Heart right ventricle (tissue), 16 donors: ENCODE data around the gene WNT8A. TPM values are rescaled to one million over a fixed set of nuclear protein-coding genes. Genes with fewer than 3 reads are reported as not detected.
"Not testable (repeated sequence)": the region's sequence is repeated elsewhere in the genome, so short reads cannot be mapped to it uniquely, and the experiment has no call there.

Source experiments
- ATAC-seq, 8 donors: fragments of 200-7000 bp; cut with Tn5 transposase; one replicate each; pipeline ENCODE4 v1.9.1; 2020; ENCODE audit warnings: mild to moderate bottlenecking in 8 of 8, moderate library complexity in 8 of 8, moderate number of reproducible peaks in 1 of 8
- DNase-seq, 2 donors: peaks; one replicate each; pipeline ENCODE4 v3.0.0-alpha.2; 2020
- H3K27ac ChIP-seq, 10 donors: fragments of 200-600 bp; sonication (generic) in 2 of 10; one replicate each; pipeline versions ENCODE4 v1.5.0 to v1.8.0; 2020 to 2022; ENCODE audit warnings: mild to moderate bottlenecking in 3 of 10
- H3K27me3 ChIP-seq, 7 donors: fragments of 200-600 bp; one replicate each; pipeline ENCODE4 v1.8.0; 2021 to 2022; ENCODE audit warnings: mild to moderate bottlenecking in 2 of 7
- H3K36me3 ChIP-seq, 9 donors: fragments of 200-600 bp; sonication (generic) in 1 of 9; one replicate each; pipeline versions ENCODE4 v1.5.0 to v1.8.0; 2020 to 2022; ENCODE audit warnings: mild to moderate bottlenecking in 2 of 9
- H3K4me1 ChIP-seq, 9 donors: fragments of 200-600 bp; sonication (generic) in 1 of 9; one replicate each; pipeline versions ENCODE4 v1.5.0 to v1.8.0; 2020 to 2022; ENCODE audit warnings: mild to moderate bottlenecking in 4 of 9
- H3K4me3 ChIP-seq, 10 donors: fragments of 200-600 bp; sonication (generic) in 2 of 10; one replicate each; pipeline versions ENCODE4 v1.5.0 to v1.8.0; 2020 to 2022; ENCODE audit warnings: mild to moderate bottlenecking in 7 of 10, moderate library complexity in 2 of 10
- H3K9me3 ChIP-seq, 11 donors: fragments of 200-600 bp in 10 of 11; sonication (generic) in 2 of 11; one replicate each; pipeline versions ENCODE4 v1.5.0 to v1.8.0; 2013 to 2022; ENCODE audit warnings: mild to moderate bottlenecking in 2 of 11, control low read depth in 1 of 11, moderate library complexity in 1 of 11
- CTCF ChIP-seq, 9 donors: fragments of 200-600 bp; sonication (generic) in 2 of 9; IDR thresholded peaks; one replicate each; pipeline versions ENCODE4 v1.5.0 to v1.8.0; 2021 to 2022; ENCODE audit warnings: antibody characterized with exemption in 9 of 9, mild to moderate bottlenecking in 5 of 9, moderate library complexity in 1 of 9
- WGBS, 2 donors: extraction: QIAGEN DNeasy Blood & Tissue Kit; methylation state at CpG; one replicate each; pipeline ENCODE4 v1.1.7; 2013; ENCODE audit warnings: inconsistent platforms in 1 of 2; 5-methylcytosine and 5-hydroxymethylcytosine counted together
- intact Hi-C, 10 donors: fragments of 100-400 bp; cut with DNase I; formaldehyde crosslinking; loops; one replicate each; pipeline versions ENCODE4 v1.11.1 to v1.14.2; 2022
- polyA plus RNA-seq, 2 donors: library from polyadenylated mRNA; stranded (reverse); fragments of 200-250 nt; gene quantifications; one replicate each; pipeline ENCODE4 v1.2.3, GENCODE V29; 2013
- total RNA-seq, 10 donors: library from RNA; stranded (reverse); fragmentation: NEBNext Ultra II Directional in 3 of 10; extraction: Animal tissue kit (Norgen Biotek cat#: 25700) in 3 of 10; gene quantifications; one replicate each; pipeline versions ENCODE4 v1.2.1 to v1.2.4, GENCODE V29; 2021 to 2023
- donor health status: Arrhythmogenic right ventricular cardiomyopathy.
- donor health status: ischemic (EF 13 %, LVEDD 7.1; RV severe dilation, severe dysfunction).
- donor health status: healthy with polysubstance abuse.
- donor health status: DM: no; HTN: yes; CAD: no.
- donor health status: DM: no; HTN: no; CAD: no.
- donor health status: ischemic (EF 25% LVEDD 6.9; RV normal size, moderate dysfunction).
- donor health status: ischemic (EF 25% LVEDD 5.7; RV mildly dilated, moderate dysfunction).
- donor health status: healthy.
- donor health status: DM: yes; HTN: yes; CAD: no.
- donor health status: Ischemic cardiomyopathy.
- donor health status: ischemic (EF 35%, LVEDD 5.7; RV mildly dilated, moderate dysfunction).
- donor health status: nonischemic (EF 11% LVEDD 7.7; RV severe dilation, severe dysfunction).
- donor health status: DM: yes; HTN: yes; CAD: no.
- donor health status: PGD.
- donor health status: ischemic (EF 29% LVEDD 5.4; RV normal size, mild dysfunction).
- donor health status: nonischemic (EF 23%, LVEDD 6.1; RV moderate dilation, normal function).

The WNT8A gene
- total and polyA plus RNA-seq, 12 donors: not detected

- no peak overlapping the region for H3K27ac ChIP-seq
- H3K27me3 ChIP-seq: no peaks in the 10 kb centered on the region
- no peak for DNase-seq
- no peak for ATAC-seq
- peak in 7 of 9 donors; percentile 6 to 32 (median 21) for TF ChIP-seq CTCF (IDR thresholded peaks at IDR 0.05)
- no peaks in the 10 kb centered on the region for H3K36me3 ChIP-seq
- H3K4me3 ChIP-seq: no peak overlapping the region
- H3K9me3 ChIP-seq: no peaks in the 10 kb centered on the region
- H3K4me1 ChIP-seq: peaks cover 0 to 6% (median 0%) of the 10 kb centered on the region in 9 donors
- intact Hi-C loops: loop anchor here in 1 of 10 donors (5.0 kb wide), 1 partner anchor 33 kb away; the partner anchor contains the start of gene FAM13B
- WGBS, 2 donors: 64 to 65% methylated on average over 5 of the region's 5 CpGs
Measured at GRCh38 chr5:138065102-138065501, 18.7 kb upstream of the WNT8A start.

- H3K27me3 ChIP-seq: peaks cover 0 to 6% (median 0%) of the 10 kb centered on the region in 7 donors
- no peaks in the 10 kb centered on the region for H3K9me3 ChIP-seq
- H3K4me3 ChIP-seq: no peak overlapping the region
- intact Hi-C loops: loop anchor here in 7 of 10 donors (1.0 to 5.0 kb wide), 4 partner anchors 29 to 36 kb away; partner anchors contain the start of gene FAM13B (in 1 of the 7)
- 90 to 95% methylated on average over 8 of the region's 8 CpGs for WGBS, 2 donors
- H3K27ac ChIP-seq: no peak overlapping the region
- DNase-seq (no peak), ATAC-seq (no peak)
- TF ChIP-seq CTCF (IDR thresholded peaks at IDR 0.05): no peak
- H3K36me3 ChIP-seq: no peaks in the 10 kb centered on the region
- H3K4me1 ChIP-seq: peaks cover 0 to 6% (median 0%) of the 10 kb centered on the region in 9 donors
Measured at GRCh38 chr5:138067945-138068344, 15.9 kb upstream of the WNT8A start.

GRCh38 chr5:138068742-138069600 lies 14.9 kb upstream of the WNT8A start:
- WGBS, 2 donors: 22 to 27% methylated on average over 6 of the region's 6 CpGs
- peaks cover 0 to 11% (median 0%) of the 10 kb centered on the region in 7 donors for H3K27me3 ChIP-seq
- no peaks in the 10 kb centered on the region for H3K36me3 ChIP-seq
- peaks cover 0 to 6% (median 0%) of the 10 kb centered on the region in 9 donors for H3K4me1 ChIP-seq
- peak; percentile 39 to 84 (median 75) for TF ChIP-seq CTCF (IDR thresholded peaks at IDR 0.05)
- H3K9me3 ChIP-seq: no peaks in the 10 kb centered on the region
- H3K4me3 ChIP-seq: no peak overlapping the region
- H3K27ac ChIP-seq: no peak overlapping the region
- intact Hi-C loops: loop anchor here in 6 of 10 donors (1.0 to 5.0 kb wide), 3 partner anchors 32 to 37 kb away; partner anchors contain the start of gene FAM13B (in 1 of the 6)
- ATAC-seq (peak; percentile 78 to 85 (median 82)), DNase-seq (peak; percentile 70 to 74)

- H3K27me3 ChIP-seq: peaks cover 0 to 11% (median 0%) of the 10 kb centered on the region in 7 donors
- DNase-seq, intact Hi-C loops, H3K4me1 ChIP-seq, H3K27ac ChIP-seq, ATAC-seq, H3K9me3 ChIP-seq, H3K36me3 ChIP-seq, H3K4me3 ChIP-seq: not testable (repeated sequence)
- 86 to 94% methylated on average over 18 to 25 of the region's 32 CpGs for WGBS, 2 donors
Measured at GRCh38 chr5:138070026-138070425, 13.8 kb upstream of the WNT8A start.
